Measurements from ENCODE around the gene TUBA1B.

TUBA1B gene

GRCh38 chr12:49092816-49093406 lies 38.3 kb downstream of the TUBA1B start:
- no peak overlapping the region for H3K27ac ChIP-seq
- DNase-seq (ENCODE audit: low read depth, low spot score), result no peak

GRCh38 chr12:49092086-49092815 lies 38.9 kb downstream of the TUBA1B start:
- no peak for DNase-seq (ENCODE audit: low read depth, low spot score)
- H3K27ac ChIP-seq, result no peak overlapping the region

- no peak overlapping the region for H3K27ac ChIP-seq
These were observed 39.4 kb downstream of the TUBA1B start for GRCh38 chr12:49091836-49092085.

GRCh38 chr12:49091056-49091835 lies 39.9 kb downstream of the TUBA1B start:
- no peak overlapping the region for H3K27ac ChIP-seq
- DNase-seq (ENCODE audit: low read depth, low spot score), result no peak

More at GRCh38 chr12:49091836-49092085, 39.4 kb downstream of the TUBA1B start:
- no peak for DNase-seq (ENCODE audit: low read depth, low spot score)

DNA sequence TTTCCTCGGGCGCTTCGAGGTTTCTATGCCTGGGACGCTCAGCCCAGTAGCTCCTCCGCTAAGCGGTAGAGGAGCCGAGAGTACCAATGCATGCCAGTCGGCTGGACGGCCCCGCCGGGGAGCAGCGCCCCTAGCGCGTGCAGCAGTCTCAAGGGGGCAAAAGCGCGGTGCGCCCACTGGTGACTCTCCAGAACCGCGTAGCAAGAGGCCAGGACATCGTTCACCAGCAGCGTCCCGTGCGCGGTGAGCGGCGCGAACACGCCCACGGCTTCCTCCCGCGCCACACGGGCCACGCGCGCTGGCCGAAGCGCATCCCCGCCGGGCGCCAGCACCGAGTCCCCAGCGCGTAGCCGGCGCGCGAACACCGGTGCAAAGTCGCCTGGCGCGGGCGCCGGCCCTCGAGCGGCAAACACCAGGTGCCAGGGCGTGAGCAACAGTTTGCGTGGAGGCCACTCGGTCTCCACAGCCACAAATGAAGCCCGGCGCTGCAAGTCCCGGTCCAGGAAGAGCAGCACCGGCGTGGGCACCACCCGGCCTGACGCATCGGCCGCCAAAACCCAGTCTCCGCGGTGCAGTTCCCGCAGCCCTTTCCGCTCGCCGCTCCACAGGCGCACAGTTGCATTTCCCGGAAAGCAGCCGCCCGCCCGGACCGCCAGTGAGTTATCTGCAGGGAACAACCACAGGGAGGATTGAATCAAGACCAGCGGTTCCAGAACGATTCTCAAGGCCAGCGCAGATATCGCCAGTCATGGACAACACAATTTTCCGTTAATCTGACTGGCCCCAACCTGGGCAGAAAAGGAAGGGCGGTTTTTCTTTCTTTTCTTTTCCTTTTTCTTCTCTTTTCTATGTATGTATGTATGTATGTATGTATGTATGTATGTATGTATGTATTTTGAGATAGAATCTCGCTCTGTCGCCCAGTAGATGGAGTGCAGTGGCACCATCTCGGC lies 41.1 kb downstream of the TUBA1B start:
- no peak overlapping the region for H3K27ac ChIP-seq

DNA sequence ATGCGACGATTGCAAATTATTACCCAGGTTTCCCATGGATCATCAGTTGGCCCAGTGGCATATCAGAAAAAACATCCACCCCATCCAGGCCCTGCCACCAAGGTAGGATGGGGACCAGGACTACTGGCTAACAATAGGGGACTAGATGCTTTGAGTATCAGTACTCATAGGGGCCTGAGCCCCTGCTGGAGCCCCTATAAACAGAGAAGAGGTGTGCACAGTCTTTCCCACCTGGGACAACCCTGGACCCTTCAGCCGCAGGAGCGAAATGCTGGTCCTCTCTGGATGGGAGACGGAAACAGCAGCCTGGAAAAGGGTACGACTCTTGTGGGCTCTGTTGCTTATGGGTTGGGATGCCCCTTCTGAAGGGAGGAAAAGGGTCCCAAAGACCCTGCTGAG lies 42.3 kb downstream of the TUBA1B start:
- no peak overlapping the region for H3K27ac ChIP-seq

More for the DNA sequence above, 41.1 kb downstream of the TUBA1B start:
- DNase-seq (ENCODE audit: low read depth, low spot score), result no peak

GRCh38 chr12:49088150-49088931 lies 42.9 kb downstream of the TUBA1B start:
- DNase-seq (ENCODE audit: low read depth, low spot score), result peak; percentile 51
- no peak overlapping the region for H3K27ac ChIP-seq

More for the DNA sequence above, 42.3 kb downstream of the TUBA1B start:
- no peak for DNase-seq (ENCODE audit: low read depth, low spot score)

DNA sequence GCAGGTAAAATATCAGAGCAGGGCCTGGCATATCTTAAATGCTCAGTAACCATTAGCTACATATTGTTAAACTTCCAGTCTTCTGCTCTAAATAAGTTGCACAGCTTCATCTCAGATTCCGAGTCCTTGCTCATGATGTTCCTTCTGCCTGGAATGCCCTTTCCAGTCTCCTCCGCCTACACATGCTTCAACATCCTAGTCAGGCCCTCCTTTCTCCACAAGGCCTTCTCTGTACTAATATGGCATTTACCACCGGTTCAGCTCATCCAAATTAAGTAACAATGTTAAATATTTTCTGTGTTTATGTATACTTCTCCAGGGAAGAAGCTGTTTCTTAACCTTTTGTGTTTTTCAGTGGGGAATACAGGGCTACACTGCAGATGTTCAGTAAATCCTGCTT lies 45.1 kb downstream of the TUBA1B start:
- no peak for DNase-seq (ENCODE audit: low read depth, low spot score)
- H3K27ac ChIP-seq, result no peak overlapping the region

- no peak for DNase-seq (ENCODE audit: low read depth, low spot score)
- H3K27ac ChIP-seq, result no peak overlapping the region
These were observed 46.8 kb downstream of the TUBA1B start for GRCh38 chr12:49084438-49084837.

- H3K27ac ChIP-seq, result no peak overlapping the region
- no peak for DNase-seq (ENCODE audit: low read depth, low spot score)
These were observed 51.4 kb downstream of the TUBA1B start for GRCh38 chr12:49079793-49080192.

Measured in epithelial cell of prostate (primary cell).